HG02981 (cell line): ENCODE measurements around the gene ADAMTS17.

Experiments
- ATAC-seq: cut with Tn5 transposase; IDR thresholded peaks from one replicate; pipeline ENCODE4 v1.9.1; 2021; ENCODE audit warnings: mild to moderate bottlenecking, moderate library complexity; ENCODE audit not compliant: unreplicated experiment

ADAMTS17 gene

DNA sequence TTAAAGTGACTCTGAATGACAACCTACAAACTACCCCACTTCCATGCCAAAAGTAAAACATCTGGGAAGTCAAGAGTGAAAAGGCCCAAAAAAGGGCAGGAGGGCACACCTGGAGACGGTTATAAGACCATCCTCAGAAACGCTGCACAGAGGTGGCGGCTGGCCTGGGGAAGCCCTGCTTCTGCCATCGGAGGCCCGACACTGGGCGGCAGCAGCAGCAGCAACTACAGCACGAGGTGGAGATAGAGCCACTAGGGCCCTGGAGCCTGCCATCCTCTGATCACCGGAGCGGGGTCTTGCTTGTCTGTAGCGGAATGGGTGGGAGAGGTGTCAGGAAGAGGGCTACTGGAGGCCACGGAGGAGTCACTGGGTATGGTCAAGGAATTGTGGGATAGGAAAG is 283.3 kb downstream of the ADAMTS17 start:
- no peak for ATAC-seq

- ATAC-seq = no peak
Measured at GRCh38 chr15:100057281-100057680, 284.5 kb downstream of the ADAMTS17 start.

GRCh38 chr15:100056411-100057072 is 285.2 kb downstream of the ADAMTS17 start:
- ATAC-seq = no peak

- no peak for ATAC-seq
Measured at GRCh38 chr15:100055821-100056220, 286.0 kb downstream of the ADAMTS17 start.

DNA sequence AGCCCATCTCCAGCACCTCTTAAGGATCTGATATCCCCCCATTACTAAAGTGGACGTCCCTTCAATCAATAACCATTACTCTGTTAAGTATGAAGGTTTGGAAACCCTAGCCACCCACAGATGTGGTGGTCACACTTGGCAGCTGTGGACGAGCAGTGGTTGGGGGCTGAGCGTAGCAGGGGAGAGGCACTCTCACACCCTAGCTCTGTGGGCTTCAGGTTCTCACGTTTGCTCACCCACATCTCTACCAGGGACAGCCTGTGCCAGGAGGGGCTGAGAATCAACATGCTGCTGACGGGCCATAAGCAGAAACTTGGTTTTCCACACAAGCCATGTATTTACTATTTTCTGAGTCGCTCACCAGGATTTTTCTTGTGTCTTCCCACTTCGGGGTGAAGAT is 287.2 kb downstream of the ADAMTS17 start:
- no peak for ATAC-seq

- no peak for ATAC-seq
Measured at GRCh38 chr15:100053474-100054121, 288.2 kb downstream of the ADAMTS17 start.

DNA sequence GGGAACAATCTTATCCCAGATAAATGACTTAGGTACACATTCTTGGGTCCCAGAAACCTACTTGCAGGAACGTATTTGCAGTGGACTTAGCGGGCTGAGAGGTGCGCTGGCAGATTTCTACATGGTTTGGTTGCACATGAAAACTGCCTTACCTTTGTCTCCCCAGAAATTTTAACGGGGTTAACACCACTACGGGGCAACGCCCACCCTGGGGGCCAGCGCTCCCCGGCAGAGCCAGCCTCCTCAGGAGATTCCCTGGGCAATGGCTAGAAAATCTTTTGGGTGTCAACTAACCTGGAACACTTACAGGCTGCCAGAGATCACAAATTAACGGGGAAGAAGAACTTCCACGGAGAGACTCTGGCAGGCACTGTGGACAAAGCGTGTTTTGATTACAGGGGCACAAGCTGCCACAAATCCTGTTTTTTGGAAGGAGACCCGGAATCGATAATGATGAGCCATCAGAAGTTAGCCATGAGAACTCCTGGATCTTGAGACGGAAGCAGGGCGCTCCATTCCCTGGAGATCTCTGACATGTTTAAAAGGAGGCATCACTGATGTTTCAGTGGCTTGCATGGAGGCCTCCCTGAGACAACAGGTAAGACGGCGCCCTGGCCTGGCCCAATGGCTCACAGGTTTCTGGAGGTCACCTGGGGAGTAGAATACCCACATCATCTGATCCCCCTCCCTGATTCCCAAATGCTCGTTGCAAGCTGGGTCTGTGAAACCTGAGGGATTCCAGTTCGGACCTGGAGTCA is 288.9 kb downstream of the ADAMTS17 start:
- no peak for ATAC-seq

DNA sequence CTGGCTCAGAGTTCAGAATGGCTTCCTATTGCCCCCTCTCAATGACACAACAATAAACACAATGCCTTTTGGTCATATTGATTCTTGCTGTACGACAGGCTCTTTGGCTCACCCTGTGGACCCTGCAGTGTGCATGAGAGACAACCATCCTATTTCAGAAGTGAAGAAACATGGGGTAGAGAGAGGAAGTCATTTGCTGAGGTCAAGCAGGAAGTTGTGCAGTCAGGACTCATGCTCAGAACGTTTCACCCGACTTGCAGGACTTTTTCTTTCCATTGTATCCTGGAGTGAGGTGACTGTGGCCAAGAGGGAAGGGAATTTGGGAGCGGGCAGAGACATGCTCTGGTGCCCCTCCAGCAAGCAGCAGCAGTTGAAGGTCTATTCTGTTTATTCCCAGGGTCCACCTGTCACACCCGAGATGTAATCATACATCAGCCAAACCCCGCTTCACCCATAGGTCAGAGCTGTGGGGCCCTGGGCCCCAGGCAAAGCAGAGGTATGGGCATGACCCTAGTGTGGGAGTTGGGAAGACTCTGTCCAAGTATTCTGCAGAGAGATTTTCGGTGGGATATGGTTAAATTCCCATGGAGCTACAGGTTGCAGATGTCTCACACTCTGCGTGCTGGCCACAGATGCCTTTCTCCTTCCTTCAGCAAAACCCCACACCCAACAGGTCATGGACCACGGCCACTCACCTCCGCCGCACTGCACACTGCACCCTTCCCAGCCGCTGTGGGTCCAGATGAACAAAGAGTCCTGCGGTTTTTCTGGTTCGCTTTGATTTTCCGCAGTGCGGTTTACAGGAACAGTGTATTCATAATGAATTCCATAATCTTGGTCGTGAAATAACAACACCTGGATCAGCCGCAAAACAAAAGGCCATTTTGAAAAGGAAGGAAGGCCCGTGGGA is 290.6 kb downstream of the ADAMTS17 start:
- no peak for ATAC-seq

DNA sequence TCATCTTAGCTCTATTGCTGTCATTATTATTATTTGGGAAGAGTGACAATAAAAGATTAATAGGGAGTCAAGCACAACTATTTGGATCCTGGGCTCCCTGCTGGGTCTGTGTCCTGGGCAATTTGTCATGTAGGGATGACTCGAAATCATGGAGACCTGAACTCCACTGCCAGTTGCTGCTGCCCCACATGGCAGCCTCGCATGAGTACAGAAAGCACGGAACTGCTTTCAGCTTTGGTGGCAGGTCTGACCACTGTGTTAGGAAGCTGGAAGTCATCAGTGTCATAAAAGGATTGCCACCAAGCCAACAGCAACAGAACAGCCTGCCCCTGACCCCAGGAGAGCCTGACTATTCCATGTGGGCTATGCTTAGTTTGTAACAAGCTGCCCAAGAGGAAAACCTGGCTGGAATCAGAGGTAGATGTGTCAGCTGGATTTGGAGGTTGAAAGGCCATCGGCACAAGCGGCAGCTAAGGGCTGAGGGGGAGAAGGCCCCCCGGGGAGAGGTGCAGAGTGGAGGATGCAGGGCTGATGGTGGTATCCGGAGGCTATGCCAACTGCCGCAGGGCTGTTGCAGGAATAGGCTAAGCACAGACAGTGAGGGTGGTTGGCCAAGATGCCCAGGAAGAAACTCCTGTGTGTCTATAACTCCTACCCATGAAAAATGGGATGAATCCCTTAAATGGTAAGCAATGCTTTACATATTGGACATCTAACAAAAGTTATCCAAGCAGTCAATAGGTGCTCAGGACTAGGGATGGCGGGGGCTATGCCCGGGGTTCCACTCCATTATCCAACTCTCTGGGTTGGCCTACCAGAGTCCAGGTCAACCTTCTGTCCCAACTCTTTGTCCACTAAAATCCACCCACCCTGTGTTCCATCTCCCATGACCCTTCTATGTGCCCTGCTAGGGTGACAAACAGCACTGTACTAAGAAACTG is 291.6 kb downstream of the ADAMTS17 start:
- ATAC-seq = no peak

DNA sequence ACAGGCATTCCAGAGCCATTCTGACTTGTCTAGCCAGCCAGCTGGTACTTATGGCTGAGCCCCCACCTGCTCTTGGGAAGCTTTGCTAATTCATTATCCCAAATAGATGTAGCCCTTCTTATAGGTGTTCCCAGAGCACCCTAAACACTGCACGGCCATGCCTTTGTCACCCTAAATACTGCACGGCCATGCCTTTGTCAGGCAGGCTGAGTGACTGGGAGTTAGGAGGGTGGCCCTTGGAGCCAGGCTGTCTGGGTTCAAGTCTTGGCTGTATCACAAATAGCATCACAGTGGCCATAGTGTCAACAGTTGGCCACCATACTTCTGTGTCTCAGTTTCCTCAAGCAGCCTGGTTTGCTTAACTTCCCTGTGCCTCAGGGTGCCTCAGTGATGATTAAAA is 292.3 kb downstream of the ADAMTS17 start:
- no peak for ATAC-seq

DNA sequence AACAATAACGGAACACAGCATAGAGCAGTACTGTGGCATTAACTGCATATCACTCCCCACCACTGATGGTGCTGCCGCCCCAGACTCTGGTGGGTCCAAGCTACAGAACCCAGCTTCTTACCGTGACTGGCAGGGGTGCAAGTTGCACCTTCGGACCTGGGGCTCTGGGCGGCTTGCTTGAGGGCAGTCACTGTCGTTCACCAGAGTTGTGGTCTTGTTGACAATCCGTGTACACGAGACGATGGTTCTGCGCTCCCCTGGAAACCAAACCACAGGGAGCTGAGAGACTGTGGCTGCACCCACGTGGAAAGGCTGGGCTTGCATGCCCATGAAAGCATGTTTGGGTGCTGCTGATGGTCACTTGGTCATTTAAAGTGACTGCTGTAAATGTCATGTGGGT is 293.0 kb downstream of the ADAMTS17 start:
- no peak for ATAC-seq

- no peak for ATAC-seq
Measured at GRCh38 chr15:100043692-100044091, 298.1 kb downstream of the ADAMTS17 start.

DNA sequence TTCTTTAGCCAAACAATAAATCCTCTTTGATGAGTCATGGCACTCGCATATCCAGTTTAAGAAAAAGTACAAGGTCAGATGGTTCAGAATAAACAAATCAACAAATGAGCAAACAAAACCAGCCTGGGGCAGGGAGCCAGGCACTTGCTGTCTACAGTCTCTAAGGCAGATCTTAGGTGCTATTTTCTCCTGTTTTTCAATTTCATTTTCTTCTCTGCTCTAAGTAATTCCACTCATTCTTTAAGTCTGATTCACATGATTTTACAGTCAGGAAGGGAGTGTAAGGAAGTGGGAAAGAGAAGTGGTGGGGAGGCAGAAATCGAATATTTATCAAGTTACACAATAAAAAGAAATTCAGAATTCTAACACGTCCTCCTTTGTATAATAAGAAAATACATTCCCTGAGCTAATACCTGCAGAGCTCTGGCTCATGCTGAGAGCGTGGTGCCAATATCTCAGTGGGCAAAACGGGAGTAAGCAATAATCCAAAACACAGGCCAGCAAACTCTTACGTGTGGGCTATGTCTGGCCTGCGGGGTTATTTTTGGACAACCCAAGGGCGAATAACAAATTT is 298.6 kb downstream of the ADAMTS17 start:
- no peak for ATAC-seq

- no peak for ATAC-seq
Measured at GRCh38 chr15:100042558-100042957, 299.2 kb downstream of the ADAMTS17 start.

DNA sequence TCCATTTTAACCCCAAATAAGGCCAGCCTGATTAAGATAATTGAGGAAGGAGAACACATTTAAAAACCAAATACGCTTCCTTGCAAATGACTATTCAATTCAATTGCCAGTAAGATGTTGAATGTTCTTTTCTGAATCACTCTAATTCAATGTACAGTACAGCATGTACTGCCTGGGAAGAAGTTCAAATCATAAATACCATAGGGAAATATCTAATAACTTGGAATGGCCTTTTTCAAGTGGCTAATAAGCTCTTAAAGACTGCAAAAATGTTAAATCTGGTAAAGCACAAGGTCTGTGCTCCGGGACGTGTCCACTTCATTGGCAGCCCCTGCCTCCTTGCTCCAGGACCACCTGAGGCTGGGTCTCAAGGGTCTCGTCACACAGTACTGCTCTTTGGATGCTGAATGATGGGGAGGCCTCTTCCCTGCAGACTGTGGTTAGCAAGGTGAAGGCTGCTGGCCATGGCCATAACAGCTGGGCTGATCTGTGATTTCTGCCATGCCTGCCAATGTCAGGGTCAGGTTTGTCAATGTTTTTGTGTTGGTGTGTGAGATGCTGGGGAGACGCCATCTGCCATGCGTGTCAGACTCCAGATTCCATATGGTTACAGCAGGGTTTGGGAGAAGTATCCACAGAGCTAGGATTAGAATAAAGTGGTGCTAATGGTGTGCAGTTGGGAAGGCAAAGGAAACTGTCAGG is 300.5 kb downstream of the ADAMTS17 start:
- no peak for ATAC-seq

- ATAC-seq = no peak
Measured at GRCh38 chr15:100039994-100040393, 301.8 kb downstream of the ADAMTS17 start.

DNA sequence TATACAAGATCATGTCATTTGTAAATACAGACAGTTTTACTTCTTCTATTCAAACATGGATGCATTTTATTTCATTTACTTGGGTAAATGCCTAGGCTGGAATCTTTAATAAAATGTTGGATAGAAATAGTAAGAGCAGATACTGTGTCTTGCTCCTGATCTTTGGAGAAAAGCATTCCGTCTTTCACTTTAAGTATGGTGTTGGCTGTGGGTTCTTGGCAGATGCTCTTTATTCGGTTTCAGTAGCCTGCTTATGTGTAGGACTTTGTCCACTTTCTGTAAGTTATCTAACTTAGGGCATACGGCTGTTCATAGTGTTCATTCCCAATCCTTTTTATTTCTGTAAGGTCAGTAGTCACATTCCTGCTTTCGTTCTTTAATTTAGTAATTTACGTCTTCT is 303.0 kb downstream of the ADAMTS17 start:
- no peak for ATAC-seq

GRCh38 chr15:100037901-100038300 is 303.9 kb downstream of the ADAMTS17 start:
- ATAC-seq = no peak

DNA sequence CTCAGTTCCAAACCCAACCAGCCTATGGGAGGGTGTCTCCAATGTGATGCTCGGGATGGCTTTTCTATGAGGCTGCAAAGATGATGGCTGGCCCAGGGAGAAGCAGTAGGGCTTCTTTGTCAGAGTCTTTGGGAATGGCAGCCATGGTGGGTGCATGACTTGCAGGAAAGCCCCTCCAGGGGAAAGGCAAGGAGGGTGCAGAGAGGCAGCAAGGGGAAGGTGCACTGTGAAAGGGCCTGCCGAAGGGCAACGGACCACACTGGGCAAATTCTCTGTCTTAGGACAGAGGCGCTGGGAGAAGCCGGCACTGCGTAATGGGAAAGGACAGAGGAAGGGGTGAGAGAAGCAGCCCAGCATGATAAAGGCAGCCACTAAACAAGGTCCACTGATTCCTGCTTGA is 305.8 kb downstream of the ADAMTS17 start:
- ATAC-seq = no peak
